Duodenal mucosa (tissue), 2 donors: ENCODE measurements around the gene STEAP1.
A peak's percentile ranks its signal among the peaks of the same experiment; 100 is the strongest.
"Not testable (repeated sequence)": the region's sequence is repeated elsewhere in the genome, so short reads cannot be mapped to it uniquely, and the experiment has no call there.

ENCODE experiments used
- H3K27ac ChIP-seq: one replicate; pipeline ENCODE4 v1.7.0; 2013; ENCODE audit warnings: low read depth, low read length
- H3K27me3 ChIP-seq, 2 donors: one replicate each; pipeline ENCODE4 v1.7.0; 2013; ENCODE audit warnings: low read length in 2 of 2, control low read depth in 1 of 2; ENCODE audit not compliant: insufficient read depth in 2 of 2, control insufficient read depth in 1 of 2
- H3K36me3 ChIP-seq, 2 donors: one replicate each; pipeline ENCODE4 v1.7.0; 2013; ENCODE audit warnings: low read length in 2 of 2, control low read depth in 1 of 2; ENCODE audit not compliant: insufficient read depth in 2 of 2, control insufficient read depth in 1 of 2
- H3K4me1 ChIP-seq, 2 donors: one replicate each; pipeline ENCODE4 v1.7.0; 2013; ENCODE audit warnings: low read length in 2 of 2, control low read depth in 1 of 2; ENCODE audit not compliant: insufficient read depth in 2 of 2, control insufficient read depth in 1 of 2
- H3K4me3 ChIP-seq, 2 donors: one replicate each; pipeline ENCODE4 v1.7.0; 2013; ENCODE audit warnings: low read length in 2 of 2, low read depth in 1 of 2
- H3K9ac ChIP-seq, 2 donors: one replicate each; pipeline ENCODE4 v1.7.0; 2013; ENCODE audit warnings: low read length in 2 of 2, low read depth in 1 of 2
- H3K9me3 ChIP-seq, 2 donors: one replicate each; pipeline ENCODE4 v1.7.0; 2013; ENCODE audit warnings: low read length in 2 of 2, control low read depth in 1 of 2; ENCODE audit not compliant: control insufficient read depth in 1 of 2

Gene STEAP1

DNA sequence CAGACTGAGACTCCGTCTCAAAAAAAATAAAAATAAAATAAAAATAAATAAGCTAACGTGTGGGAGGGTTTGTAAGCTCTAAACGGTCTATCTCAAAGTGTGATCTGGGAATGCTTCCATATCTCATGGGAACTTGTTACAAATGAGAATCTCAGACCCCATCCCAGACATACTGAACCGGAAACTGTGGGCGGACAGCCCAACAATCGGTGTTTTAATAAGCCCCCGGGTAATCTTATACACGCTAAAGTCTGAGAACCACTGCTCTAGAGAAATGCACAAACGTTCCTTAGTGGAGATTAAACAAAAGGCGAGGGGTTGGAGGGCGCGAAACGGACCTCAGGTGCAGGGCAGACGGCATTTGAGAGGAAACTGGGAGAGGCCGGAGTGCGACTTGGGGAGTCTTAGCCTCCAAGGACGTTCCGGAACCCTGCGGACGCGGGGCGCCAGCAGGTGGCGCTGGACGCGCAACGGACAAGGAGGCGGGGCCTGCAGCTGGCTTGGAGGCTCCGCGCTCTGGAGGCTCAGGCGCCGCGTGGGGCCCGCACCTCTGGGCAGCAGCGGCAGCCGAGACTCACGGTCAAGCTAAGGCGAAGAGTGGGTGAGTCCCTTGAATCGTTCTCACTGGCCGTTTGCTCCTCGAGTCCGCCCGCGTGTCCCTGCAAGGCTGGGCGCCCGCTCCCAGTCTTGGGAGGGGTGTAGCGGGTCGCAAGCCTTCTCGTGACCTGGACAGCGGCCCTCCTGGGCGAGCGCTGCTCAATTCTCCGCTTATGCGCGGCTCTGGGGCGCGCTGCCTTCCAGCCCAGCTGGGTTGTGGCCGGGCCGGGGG, at the start of gene STEAP1:
Gene STEAP1, plus strand, starts transcription at position 527 of the 829 bp plus-strand sequence. CDS start 5,320 bp downstream, outside the sequence.
- peak within 1 kb of the TSS; percentile 32 for H3K27ac ChIP-seq

DNA sequence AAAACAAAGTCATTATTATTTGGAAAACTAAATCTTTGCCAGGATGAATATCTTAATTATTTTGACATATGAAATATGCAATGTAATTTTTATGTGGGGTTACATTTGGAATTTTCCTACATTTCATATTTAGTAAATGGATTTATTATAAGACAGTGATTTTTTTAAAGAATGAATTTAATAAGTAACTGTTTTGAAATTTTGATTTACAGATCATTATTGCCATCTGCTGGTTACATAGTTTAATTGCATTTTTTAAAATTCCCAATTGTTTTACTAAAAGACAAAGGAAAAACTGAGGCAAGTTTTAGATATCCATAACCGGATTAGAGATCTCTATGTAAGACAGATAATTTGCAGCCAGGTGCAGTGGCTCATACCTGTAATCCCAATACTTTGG, 39.3 kb upstream of the STEAP1 start:
- not testable (repeated sequence) for H3K9ac ChIP-seq, H3K9me3 ChIP-seq, H3K4me1 ChIP-seq, H3K27ac ChIP-seq, H3K4me3 ChIP-seq, H3K36me3 ChIP-seq
- peaks cover 0 to 11% of the 10 kb centered on the region in 2 donors for H3K27me3 ChIP-seq

More for the DNA sequence above, at the start of gene STEAP1:
- not testable (repeated sequence) for H3K4me1 ChIP-seq, H3K27me3 ChIP-seq, H3K36me3 ChIP-seq, H3K9me3 ChIP-seq
- Histone ChIP-seq H3K4me3 (peak within 1 kb of the TSS; percentile 69 to 82), H3K9ac (peak within 1 kb of the TSS; percentile 48 to 74)

DNA sequence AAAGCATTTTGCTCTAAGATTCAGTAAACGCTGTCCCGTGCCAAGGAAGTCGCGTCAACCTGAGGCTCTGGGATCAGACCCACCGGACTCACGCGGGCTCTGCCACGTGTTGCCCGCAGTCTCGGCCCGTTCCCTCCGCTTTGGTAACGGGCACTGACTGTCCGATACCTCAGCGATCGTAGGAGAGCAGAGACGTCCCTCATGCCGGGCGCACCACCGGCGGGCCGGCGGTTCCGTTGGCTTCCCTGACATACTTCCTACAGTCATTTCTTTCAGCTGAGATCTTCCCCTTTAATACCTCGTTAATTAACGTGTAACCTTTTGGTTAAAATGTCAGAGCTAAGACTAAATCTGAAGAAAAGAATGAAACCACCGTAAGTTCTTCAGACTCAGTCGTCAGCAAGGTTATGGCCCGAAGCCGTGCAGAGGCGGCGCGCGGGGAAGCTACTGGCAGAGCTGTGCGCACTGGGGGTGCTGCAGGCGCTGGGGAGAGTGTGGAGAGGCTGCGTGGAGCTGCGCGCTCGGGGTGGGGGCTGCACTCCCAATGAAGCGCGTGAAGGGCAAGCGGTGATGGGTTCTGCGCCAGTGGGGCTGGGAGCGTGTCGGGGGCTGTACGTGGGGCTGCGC, 35.6 kb upstream of the STEAP1 start:
- H3K4me3 ChIP-seq, result peak overlapping the region in 1 of 2 donors; percentile 43

DNA sequence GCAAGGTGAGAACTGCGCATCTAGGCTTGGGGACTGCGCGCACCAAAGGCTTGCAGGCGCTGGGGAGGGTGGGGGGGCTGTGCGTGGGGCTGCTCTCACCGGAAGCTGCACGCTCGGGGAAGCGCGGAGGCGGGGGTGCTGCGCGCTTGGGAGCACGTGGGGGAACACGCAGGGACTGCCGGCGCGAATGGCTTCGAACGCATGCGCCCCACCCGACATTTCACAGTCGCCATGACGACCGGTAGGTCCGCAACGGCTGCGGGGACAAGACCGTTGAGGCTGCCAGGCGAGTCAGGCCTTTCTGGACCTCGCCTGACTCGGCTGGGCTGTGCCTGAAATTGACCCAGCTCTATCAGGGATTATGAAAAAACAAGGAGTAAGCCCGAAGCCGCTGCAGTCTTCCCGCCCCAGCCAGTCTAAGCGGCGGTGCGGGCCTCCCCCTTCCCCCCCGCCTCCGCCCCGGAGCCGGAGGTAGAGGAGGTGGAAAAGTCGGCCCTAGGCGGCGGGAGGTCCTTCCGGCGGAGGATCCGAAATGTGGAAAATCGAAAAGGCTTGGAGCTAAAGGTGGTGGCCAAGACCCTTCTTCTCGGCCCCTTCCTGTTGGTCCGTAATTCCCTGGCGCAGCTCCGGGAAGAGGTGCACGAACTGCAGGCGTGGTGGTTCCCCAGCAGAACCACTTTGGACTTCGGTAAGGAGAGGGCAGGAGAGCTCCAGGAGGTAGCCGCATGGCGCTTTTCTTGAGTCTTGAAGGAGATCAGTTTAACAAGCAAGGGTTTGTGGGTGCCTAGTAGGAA, 34.9 kb upstream of the STEAP1 start:
- no peak overlapping the region for H3K9ac ChIP-seq
- H3K9me3 ChIP-seq, result no peaks in the 10 kb centered on the region
- H3K27ac ChIP-seq, result no peak overlapping the region
- H3K4me1 ChIP-seq, result no peaks in the 10 kb centered on the region
- H3K36me3 ChIP-seq, result no peaks in the 10 kb centered on the region
- peaks cover 0 to 11% of the 10 kb centered on the region in 2 donors for H3K27me3 ChIP-seq
- H3K4me3 ChIP-seq, result peak overlapping the region; percentile 38 to 43

More for the DNA sequence above, 35.6 kb upstream of the STEAP1 start:
- not testable (repeated sequence) for H3K4me1 ChIP-seq, H3K9me3 ChIP-seq, H3K27ac ChIP-seq, H3K9ac ChIP-seq, H3K36me3 ChIP-seq
- H3K27me3 ChIP-seq, result peaks cover 0 to 11% of the 10 kb centered on the region in 2 donors

DNA sequence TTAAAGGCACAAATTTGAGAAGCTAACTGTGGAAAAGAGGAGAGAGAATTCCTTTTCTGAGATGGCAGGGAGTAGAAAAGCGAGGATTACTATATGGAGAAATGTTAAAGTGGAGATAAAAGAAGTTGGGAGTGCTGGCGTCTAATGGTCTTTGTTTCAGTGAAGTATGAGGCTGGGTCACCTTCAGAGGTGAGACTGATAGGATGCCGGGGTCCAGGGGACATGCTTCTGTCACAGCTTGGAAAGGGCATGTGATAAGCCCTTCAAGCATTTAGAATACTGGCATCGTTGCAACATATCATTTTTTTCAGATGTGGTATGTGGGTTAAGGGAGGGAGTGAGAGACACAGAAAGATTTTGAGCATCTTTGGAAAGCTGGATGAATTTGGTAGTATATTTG, 34.1 kb upstream of the STEAP1 start:
- not testable (repeated sequence) for H3K36me3 ChIP-seq, H3K27ac ChIP-seq, H3K4me1 ChIP-seq, H3K4me3 ChIP-seq, H3K9ac ChIP-seq, H3K9me3 ChIP-seq
- H3K27me3 ChIP-seq, result peaks cover 0 to 11% of the 10 kb centered on the region in 2 donors

DNA sequence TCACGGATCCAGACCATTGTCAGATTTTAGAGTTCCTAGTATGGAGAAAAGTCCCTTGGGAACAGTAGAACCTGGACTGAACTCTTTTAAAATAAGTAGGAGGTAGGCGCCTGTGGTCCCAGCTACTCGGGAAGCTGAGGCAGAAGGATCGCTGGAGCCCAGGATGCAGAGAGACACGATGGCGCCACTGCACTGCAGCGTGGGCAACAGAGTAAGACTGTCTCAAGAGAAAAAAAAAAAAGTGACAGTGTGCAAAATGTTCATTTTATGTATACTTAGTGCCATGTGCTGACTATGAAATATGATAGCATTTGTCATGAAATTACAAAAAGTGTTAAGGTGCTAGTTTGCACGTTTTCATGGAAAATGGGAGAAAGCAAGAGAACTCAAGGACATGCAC, 22.5 kb upstream of the STEAP1 start:
- not testable (repeated sequence) for H3K9ac ChIP-seq, H3K4me3 ChIP-seq, H3K4me1 ChIP-seq, H3K36me3 ChIP-seq, H3K9me3 ChIP-seq, H3K27ac ChIP-seq, H3K27me3 ChIP-seq

DNA sequence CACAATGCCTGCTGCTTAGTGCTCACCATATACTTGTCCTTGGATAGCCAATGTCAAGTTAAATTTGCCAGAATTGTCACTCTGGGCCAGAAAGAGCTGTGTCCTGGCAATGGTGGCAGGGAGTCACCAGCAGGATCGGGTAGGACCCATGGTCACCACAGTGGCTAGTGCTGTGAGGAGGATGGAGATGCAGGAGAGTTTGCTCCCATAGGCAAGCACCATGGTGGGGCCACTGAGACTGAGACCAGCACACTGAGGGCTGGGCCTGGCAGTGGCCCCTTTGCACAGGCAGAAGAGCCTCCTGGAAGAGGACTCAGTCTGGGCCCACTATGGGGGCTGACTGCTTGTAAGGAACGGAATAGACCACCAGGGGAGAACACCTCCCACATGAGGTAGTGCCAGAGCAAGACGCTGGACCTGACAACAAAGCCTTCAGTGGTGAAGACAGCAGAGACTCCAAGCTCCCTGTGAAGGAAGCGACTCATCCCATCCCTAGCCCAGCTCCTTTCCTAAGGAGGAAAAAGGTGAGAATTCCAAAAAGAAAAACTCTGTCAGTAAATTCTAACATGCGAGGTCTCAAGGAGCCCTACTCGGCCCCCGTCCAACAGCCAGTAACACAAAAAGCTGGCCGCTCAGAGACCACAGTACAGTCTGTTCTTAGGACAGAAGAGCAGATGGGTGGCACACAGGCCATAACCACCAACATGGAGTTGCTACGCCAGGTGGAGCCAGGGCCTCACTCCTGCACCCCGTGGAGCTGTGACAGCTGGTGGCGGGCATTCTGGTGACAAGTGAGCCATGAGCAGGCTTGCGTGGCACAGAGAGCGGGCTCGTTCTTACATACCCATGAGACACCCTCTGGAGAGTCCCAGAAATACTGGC, 6.9 kb upstream of the STEAP1 start:
- H3K36me3 ChIP-seq, H3K27ac ChIP-seq, H3K4me3 ChIP-seq, H3K9me3 ChIP-seq, H3K4me1 ChIP-seq, H3K27me3 ChIP-seq, H3K9ac ChIP-seq: not testable (repeated sequence)

DNA sequence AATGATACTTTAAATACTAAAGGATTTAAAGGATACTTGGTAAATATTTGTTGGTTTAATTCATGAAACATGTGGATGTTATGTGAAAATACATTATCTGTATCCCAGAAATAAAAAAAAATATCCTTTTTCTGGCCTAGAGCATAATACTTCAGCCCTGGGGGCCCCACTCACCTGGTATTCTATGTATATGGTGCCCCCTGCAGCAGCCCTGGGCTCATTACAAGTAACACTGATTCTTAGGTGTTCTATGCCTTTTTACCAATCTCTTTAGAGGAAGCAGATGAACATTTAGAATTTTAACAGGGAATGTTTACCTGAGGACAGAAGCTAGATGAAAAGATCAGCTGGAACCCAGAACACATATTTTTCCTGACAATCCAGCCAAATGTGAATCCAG, 4.8 kb upstream of the STEAP1 start:
- not testable (repeated sequence) for H3K27ac ChIP-seq, H3K9ac ChIP-seq, H3K36me3 ChIP-seq, H3K4me1 ChIP-seq, H3K9me3 ChIP-seq, H3K27me3 ChIP-seq, H3K4me3 ChIP-seq

DNA sequence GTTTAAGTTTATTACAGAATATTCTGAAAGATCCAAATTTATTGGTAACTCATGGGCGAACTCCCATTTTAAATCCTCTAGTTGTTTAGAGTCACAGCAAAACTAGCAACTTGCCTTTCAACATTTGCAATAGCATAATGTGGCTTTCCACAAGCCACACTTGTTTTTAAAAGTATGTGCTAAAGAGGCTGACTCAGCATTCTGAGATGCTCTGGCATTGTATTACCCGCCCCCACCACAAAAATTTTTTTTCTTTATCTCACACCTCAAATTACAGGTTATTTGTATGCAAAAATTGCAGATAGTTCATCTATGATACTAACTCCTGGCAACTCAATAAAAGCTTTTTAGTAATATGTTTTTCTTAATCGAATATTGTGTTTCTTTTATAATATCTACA, 2.4 kb upstream of the STEAP1 start:
- not testable (repeated sequence) for H3K9me3 ChIP-seq, H3K4me1 ChIP-seq, H3K27me3 ChIP-seq, H3K4me3 ChIP-seq, H3K27ac ChIP-seq, H3K9ac ChIP-seq, H3K36me3 ChIP-seq
